Neural crest cell (in vitro differentiated cells): ENCODE data around the gene IGF2. TPM values are rescaled to one million over a fixed set of nuclear protein-coding genes. Genes with fewer than 3 reads are reported as not detected.

Experiments used
- DNase-seq: peaks from one replicate; pipeline ENCODE4 v3.0.0; 2021; ENCODE audit warnings: low read depth, mixed read lengths, low spot score
- H3K27ac Mint-ChIP-seq: one replicate; pipeline ENCODE4 v1.8.0; 2021; ENCODE audit warnings: mild to moderate bottlenecking, mixed read lengths; ENCODE audit not compliant: unreplicated experiment
- H3K27me3 Mint-ChIP-seq: 2 replicates; pipeline ENCODE4 v1.8.0; 2021; ENCODE audit warnings: low read depth, mild to moderate bottlenecking, mixed read lengths
- H3K36me3 Mint-ChIP-seq: 2 replicates; pipeline ENCODE4 v1.8.0; 2021; ENCODE audit warnings: low read depth, mild to moderate bottlenecking, mixed read lengths
- H3K4me1 Mint-ChIP-seq: 2 replicates; pipeline ENCODE4 v1.8.0; 2021; ENCODE audit warnings: mixed read lengths
- H3K4me3 Mint-ChIP-seq: one replicate; pipeline ENCODE4 v1.8.0; 2021; ENCODE audit warnings: mild to moderate bottlenecking, mixed read lengths
- H3K9me3 Mint-ChIP-seq: 2 replicates; pipeline ENCODE4 v1.8.0; 2021; ENCODE audit warnings: mixed read lengths
- total RNA-seq: library from RNA; stranded (reverse); gene quantifications from 2 replicates; pipeline ENCODE4 v1.2.1, GENCODE V29; 2021
- TF ChIP-seq, protein P1 (sequence below): fragments of 200-600 bp; sonication (generic); conservative IDR thresholded peaks from 2 replicates; pipeline ENCODE4 v1.5.0; 2021; ENCODE audit warnings: antibody characterized with exemption, mild to moderate bottlenecking

IGF2 gene
- total RNA-seq, 1 donor from 2014 or later, result 20.1 TPM

DNA sequence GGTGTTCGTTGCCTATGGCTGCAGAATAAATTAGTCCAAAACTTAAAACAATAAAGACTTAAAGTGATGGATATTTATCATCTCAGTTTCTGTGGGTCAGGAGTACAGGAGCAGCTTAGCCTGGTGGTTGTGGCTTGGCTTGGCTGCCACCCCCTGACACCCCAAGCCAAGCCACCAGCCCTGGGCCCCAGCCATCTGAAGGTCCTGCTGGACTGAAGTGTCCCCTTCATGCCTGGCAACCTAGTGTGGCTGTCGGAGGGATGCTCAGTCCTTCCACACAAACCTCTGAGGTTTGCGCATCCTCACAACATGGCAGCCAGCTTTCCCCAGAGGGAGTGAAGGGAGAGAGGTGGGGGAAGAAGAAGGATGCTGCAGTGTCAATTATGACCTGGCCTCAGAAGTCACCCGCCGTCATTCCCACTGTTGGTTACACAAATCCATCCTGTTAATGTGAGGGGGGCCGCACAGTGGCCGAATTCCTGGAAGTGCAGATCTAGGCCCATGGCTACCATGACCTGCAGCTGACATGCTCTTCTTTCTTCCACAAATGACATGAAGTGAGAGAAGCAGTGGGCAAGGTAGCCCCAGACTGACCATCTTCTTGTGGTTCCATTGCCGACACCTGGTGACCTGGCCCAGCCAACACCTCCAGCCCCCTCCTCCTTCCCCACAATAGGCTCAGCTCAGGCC lies 31.1 kb downstream of the IGF2 start:
- Mint-ChIP-seq H3K9me3 (no peaks in the 10 kb centered on the region), H3K27me3 (no peaks in the 10 kb centered on the region), H3K4me3 (no peak overlapping the region), H3K36me3 (no peaks in the 10 kb centered on the region), H3K27ac (no peak overlapping the region), H3K4me1 (no peaks in the 10 kb centered on the region)
- TF ChIP-seq, protein P1, sequence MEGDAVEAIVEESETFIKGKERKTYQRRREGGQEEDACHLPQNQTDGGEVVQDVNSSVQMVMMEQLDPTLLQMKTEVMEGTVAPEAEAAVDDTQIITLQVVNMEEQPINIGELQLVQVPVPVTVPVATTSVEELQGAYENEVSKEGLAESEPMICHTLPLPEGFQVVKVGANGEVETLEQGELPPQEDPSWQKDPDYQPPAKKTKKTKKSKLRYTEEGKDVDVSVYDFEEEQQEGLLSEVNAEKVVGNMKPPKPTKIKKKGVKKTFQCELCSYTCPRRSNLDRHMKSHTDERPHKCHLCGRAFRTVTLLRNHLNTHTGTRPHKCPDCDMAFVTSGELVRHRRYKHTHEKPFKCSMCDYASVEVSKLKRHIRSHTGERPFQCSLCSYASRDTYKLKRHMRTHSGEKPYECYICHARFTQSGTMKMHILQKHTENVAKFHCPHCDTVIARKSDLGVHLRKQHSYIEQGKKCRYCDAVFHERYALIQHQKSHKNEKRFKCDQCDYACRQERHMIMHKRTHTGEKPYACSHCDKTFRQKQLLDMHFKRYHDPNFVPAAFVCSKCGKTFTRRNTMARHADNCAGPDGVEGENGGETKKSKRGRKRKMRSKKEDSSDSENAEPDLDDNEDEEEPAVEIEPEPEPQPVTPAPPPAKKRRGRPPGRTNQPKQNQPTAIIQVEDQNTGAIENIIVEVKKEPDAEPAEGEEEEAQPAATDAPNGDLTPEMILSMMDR, result no peak
- DNase-seq, result no peak

DNA sequence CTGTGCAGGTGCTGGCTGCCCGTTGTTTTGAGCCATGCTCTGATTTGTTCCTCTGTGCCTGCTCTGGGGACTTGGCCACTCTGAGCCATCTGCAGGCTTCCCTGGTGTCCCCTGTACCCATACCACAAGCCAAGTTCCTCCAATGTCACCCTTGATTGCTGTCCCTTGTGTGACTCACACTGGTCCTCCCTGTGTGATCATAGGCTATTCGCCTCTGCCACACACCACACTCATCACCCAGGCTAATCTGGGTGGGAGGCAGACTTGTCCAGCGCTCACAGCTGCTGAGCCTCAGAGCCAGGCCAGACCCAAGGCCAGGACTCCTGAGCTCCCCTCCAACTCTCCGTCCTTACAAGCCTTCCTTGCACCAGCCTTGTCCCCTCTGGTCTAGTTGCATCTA lies 31.7 kb downstream of the IGF2 start:
- no peak overlapping the region for H3K27ac Mint-ChIP-seq
- no peak overlapping the region for H3K4me3 Mint-ChIP-seq
- no peaks in the 10 kb centered on the region for H3K9me3 Mint-ChIP-seq
- H3K36me3 Mint-ChIP-seq, result no peaks in the 10 kb centered on the region
- H3K4me1 Mint-ChIP-seq, result no peaks in the 10 kb centered on the region
- no peak for DNase-seq
- TF ChIP-seq, protein P1, result no peak
- no peaks in the 10 kb centered on the region for H3K27me3 Mint-ChIP-seq

DNA sequence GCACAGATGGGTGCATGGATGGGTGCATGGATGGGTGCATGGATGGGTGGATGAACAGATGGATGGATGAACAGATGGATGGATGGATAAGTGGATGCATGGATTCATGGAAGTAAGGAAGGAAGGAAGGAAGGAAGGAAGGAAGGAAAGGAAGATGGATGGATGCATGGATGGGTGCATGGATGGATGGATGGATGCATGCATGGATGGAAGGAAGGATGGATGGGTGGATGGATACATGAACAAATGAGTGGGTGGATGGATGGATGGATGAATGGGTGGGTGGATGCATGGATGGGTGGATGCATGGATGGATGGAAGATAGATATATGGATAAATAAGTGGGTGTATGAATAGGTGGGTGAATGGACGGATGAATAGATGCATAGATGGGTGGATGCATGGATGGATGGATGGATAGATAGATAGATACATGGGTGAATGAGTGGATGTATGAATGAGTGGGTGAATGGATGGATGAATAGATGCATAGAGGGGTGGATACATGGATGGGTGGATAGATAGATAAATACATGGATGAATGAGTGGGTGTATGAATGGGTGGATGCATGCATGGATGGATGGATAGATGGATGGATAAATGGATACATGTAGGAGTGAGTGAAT lies 32.5 kb downstream of the IGF2 start:
- no peak for DNase-seq
- H3K9me3 Mint-ChIP-seq, result peaks cover 3% of the 10 kb centered on the region
- H3K36me3 Mint-ChIP-seq, result no peaks in the 10 kb centered on the region
- H3K4me3 Mint-ChIP-seq, result no peak overlapping the region
- H3K27ac Mint-ChIP-seq, result no peak overlapping the region
- TF ChIP-seq, protein P1, result no peak
- H3K27me3 Mint-ChIP-seq, result no peaks in the 10 kb centered on the region
- no peaks in the 10 kb centered on the region for H3K4me1 Mint-ChIP-seq

DNA sequence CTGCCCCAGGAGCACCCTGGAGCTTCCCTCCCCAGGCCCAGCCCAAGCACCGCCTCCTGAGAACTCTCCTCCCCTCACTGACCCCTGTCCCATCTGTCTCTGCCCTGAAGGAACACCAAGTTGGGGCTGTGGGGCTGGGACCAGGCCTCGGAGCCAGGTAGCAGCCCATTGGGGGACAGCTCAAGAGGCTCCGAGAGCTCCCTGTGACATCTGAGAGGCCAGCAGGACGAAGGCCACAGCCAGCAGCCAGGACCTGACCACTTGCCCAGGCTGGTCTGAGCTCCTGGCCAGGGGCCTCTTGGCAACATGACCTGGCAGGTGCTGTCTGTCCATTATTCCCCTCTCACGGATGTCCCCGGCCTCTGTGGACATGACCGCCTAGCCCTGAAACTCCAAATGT lies 33.7 kb downstream of the IGF2 start:
- H3K4me3 Mint-ChIP-seq, result no peak overlapping the region
- H3K9me3 Mint-ChIP-seq, result peaks cover 3% of the 10 kb centered on the region
- no peaks in the 10 kb centered on the region for H3K4me1 Mint-ChIP-seq
- TF ChIP-seq, protein P1, result no peak
- no peak overlapping the region for H3K27ac Mint-ChIP-seq
- no peaks in the 10 kb centered on the region for H3K27me3 Mint-ChIP-seq
- no peaks in the 10 kb centered on the region for H3K36me3 Mint-ChIP-seq
- DNase-seq, result no peak

- DNase-seq, result no peak
- H3K9me3 Mint-ChIP-seq, result peaks cover 3% of the 10 kb centered on the region
- no peaks in the 10 kb centered on the region for H3K36me3 Mint-ChIP-seq
- TF ChIP-seq, protein P1, result no peak
- H3K4me1 Mint-ChIP-seq, result no peaks in the 10 kb centered on the region
- no peaks in the 10 kb centered on the region for H3K27me3 Mint-ChIP-seq
- H3K27ac Mint-ChIP-seq, result no peak overlapping the region
- no peak overlapping the region for H3K4me3 Mint-ChIP-seq
Observed at GRCh38 chr11:2104524-2105440, 34.4 kb downstream of the IGF2 start.
